ENCODE measurements around the gene AFF3.

Gene AFF3

GRCh38 chr2:99846462-99847107 lies 295.8 kb downstream of the AFF3 start:
- TF ChIP-seq TEAD4 (IDR thresholded peaks at IDR 0.05): no peak

GRCh38 chr2:99845296-99845695 lies 297.1 kb downstream of the AFF3 start:
- TF ChIP-seq FOXM1 (IDR thresholded peaks at IDR 0.05; ENCODE audit: borderline replicate concordance, low read depth): no peak
- no peak for TF ChIP-seq USF1 (IDR thresholded peaks at IDR 0.05)
- no peak for TF ChIP-seq TEAD4 (IDR thresholded peaks at IDR 0.05)
- no peak for TF ChIP-seq EGR1 (IDR thresholded peaks at IDR 0.05)
- no peak for TF ChIP-seq TAF1 (IDR thresholded peaks at IDR 0.05; ENCODE audit: low read depth)
- TF ChIP-seq EP300 (IDR thresholded peaks at IDR 0.05; ENCODE audit: borderline replicate concordance): no peak
- TF ChIP-seq TCF12 (IDR thresholded peaks at IDR 0.05; ENCODE audit: low read depth): no peak
- TF ChIP-seq RAD21 (IDR thresholded peaks at IDR 0.05; ENCODE audit: low read depth): no peak
- no peak for TF ChIP-seq ZBTB7A (IDR thresholded peaks at IDR 0.05; ENCODE audit: low read depth)
- TF ChIP-seq, protein P1, sequence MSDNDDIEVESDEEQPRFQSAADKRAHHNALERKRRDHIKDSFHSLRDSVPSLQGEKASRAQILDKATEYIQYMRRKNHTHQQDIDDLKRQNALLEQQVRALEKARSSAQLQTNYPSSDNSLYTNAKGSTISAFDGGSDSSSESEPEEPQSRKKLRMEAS (IDR thresholded peaks at IDR 0.05): no peak
- no peak for TF ChIP-seq CREB1 (IDR thresholded peaks at IDR 0.05; ENCODE audit: low read depth)
- no peak for TF ChIP-seq YY1 (IDR thresholded peaks at IDR 0.05; ENCODE audit: low read depth)
- no peak for TF ChIP-seq CEBPB (IDR thresholded peaks at IDR 0.05)
- no peak for TF ChIP-seq NFIC (IDR thresholded peaks at IDR 0.05)
- TF ChIP-seq, protein P2, sequence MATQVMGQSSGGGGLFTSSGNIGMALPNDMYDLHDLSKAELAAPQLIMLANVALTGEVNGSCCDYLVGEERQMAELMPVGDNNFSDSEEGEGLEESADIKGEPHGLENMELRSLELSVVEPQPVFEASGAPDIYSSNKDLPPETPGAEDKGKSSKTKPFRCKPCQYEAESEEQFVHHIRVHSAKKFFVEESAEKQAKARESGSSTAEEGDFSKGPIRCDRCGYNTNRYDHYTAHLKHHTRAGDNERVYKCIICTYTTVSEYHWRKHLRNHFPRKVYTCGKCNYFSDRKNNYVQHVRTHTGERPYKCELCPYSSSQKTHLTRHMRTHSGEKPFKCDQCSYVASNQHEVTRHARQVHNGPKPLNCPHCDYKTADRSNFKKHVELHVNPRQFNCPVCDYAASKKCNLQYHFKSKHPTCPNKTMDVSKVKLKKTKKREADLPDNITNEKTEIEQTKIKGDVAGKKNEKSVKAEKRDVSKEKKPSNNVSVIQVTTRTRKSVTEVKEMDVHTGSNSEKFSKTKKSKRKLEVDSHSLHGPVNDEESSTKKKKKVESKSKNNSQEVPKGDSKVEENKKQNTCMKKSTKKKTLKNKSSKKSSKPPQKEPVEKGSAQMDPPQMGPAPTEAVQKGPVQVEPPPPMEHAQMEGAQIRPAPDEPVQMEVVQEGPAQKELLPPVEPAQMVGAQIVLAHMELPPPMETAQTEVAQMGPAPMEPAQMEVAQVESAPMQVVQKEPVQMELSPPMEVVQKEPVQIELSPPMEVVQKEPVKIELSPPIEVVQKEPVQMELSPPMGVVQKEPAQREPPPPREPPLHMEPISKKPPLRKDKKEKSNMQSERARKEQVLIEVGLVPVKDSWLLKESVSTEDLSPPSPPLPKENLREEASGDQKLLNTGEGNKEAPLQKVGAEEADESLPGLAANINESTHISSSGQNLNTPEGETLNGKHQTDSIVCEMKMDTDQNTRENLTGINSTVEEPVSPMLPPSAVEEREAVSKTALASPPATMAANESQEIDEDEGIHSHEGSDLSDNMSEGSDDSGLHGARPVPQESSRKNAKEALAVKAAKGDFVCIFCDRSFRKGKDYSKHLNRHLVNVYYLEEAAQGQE (IDR thresholded peaks at IDR 0.05; ENCODE audit: low read depth): no peak

DNA sequence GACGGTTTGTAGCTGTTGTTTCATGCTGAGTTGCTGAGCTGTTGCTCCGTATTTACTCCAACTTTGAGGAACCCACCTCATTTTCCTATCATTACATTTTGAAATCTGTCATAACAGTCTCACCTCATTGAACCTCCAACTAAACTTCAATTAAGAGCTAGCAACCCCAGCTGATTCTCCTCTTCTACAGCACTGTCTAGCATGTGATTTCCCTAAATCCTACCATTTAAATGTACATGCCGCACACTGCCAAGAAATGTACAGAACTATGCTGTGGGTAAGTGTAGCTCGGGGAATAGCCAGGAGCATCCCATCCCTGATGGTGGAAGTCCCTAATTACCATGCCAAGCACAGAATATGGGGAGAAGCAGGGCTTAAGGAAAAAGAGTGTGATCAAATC lies 299.9 kb downstream of the AFF3 start:
- no peak for TF ChIP-seq YY1 (IDR thresholded peaks at IDR 0.05; ENCODE audit: low read depth)
- TF ChIP-seq, protein P2 (IDR thresholded peaks at IDR 0.05; ENCODE audit: low read depth): no peak
- TF ChIP-seq TEAD4 (IDR thresholded peaks at IDR 0.05): no peak
- no peak for TF ChIP-seq ZBTB7A (IDR thresholded peaks at IDR 0.05; ENCODE audit: low read depth)
- TF ChIP-seq FOXM1 (IDR thresholded peaks at IDR 0.05; ENCODE audit: borderline replicate concordance, low read depth): no peak

DNA sequence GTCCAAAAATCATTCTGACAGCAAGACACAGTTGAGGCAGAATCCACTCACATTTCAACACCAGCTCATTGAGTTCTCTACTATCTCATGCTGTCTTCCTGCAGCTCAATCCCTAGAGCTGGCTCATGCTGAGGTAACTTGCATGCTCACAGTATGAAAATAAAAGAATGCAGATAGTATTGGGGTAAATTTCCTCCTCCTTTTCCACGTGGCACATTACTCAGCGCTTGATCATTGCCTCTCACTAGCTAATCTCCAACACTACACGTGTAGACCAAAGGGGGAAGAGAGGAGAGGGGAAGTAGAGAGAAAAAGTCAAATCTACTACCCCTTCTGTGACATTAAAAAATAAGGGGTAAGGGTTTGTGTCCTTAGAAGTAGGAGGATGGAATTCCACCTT lies 300.6 kb downstream of the AFF3 start:
- no peak for TF ChIP-seq NFIC (IDR thresholded peaks at IDR 0.05)
- TF ChIP-seq FOXM1 (IDR thresholded peaks at IDR 0.05; ENCODE audit: borderline replicate concordance, low read depth): no peak
- no peak for TF ChIP-seq ZBTB7A (IDR thresholded peaks at IDR 0.05; ENCODE audit: low read depth)
- no peak for TF ChIP-seq CEBPB (IDR thresholded peaks at IDR 0.05)
- TF ChIP-seq TCF12 (IDR thresholded peaks at IDR 0.05; ENCODE audit: low read depth): no peak
- TF ChIP-seq TAF1 (IDR thresholded peaks at IDR 0.05; ENCODE audit: low read depth): no peak
- no peak for TF ChIP-seq EGR1 (IDR thresholded peaks at IDR 0.05)
- no peak for TF ChIP-seq EP300 (IDR thresholded peaks at IDR 0.05; ENCODE audit: borderline replicate concordance)
- TF ChIP-seq YY1 (IDR thresholded peaks at IDR 0.05; ENCODE audit: low read depth): no peak

DNA sequence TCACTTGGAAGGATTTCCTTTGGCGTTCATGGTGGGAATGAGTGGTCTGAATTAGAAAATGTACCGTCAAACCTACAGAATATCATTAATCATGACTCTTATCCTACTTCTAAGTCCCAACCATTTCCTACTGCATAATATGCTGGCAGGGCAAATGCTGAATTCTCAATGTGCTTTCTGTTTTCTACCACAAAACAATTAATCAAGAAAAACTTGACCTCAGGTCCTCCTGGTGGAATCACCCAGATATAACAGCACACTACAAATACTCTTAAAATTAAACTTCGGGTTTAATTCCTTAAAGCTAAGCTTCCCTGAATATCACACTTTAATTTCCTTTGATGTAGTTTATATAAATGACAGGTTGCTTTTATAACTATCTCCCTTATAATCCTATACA lies 301.6 kb downstream of the AFF3 start:
- TF ChIP-seq EGR1 (IDR thresholded peaks at IDR 0.05): no peak
- TF ChIP-seq, protein P2 (IDR thresholded peaks at IDR 0.05; ENCODE audit: low read depth): no peak
- no peak for TF ChIP-seq CEBPB (IDR thresholded peaks at IDR 0.05)
- TF ChIP-seq YY1 (IDR thresholded peaks at IDR 0.05; ENCODE audit: low read depth): no peak
- TF ChIP-seq, protein P1 (IDR thresholded peaks at IDR 0.05): no peak

All from Ishikawa (cell line).